ENCODE data around the gene AFMID. TPM values are rescaled to one million over a fixed set of nuclear protein-coding genes. Genes with fewer than 3 reads are reported as not detected.

Gene AFMID
- total RNA-seq, 1 experiment from 2014 or later, result 45.1 TPM

DNA sequence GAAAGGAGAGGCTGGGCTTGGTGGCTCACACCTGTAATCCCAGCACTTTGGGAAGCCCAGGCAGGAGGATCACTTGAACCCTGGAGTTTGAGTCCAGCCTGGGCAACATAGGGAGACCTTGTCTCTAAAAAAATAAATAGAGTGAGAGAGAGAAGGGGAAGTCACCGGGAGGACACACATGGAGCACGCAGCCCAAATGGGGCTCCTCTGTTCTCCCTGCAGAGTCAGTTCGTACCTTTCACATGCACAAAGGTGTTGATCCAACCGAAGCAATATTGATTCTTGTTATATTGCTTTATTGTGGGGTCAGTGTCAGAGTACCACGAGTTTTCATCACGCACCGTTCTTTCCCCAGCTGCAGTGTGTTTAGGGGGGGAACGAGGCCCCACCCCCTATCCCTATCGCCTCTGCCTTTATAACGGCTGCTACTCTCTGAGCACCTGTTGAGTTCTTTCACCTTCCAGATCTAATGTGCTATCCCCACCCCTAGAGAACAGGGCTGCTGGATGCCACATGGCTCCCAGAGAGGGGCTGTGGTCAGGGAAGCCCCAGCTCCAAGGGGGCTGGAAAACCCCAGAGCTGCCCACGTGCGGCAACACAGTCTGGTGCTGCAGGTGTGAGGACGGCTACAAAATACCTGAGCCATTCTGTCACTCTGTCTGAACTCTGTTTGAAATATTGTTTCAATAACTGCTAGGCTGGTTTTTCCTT lies 43.2 kb downstream of the AFMID start:
- Mint-ChIP-seq H3K9me3 (no peaks in the 10 kb centered on the region), H3K4me1 (peaks cover 4% of the 10 kb centered on the region; the same call in 1 of the 2 replicates), H3K36me3 (no peaks in the 10 kb centered on the region), H3K4me3 (peak overlapping the region; percentile 66), H3K27ac (no peak overlapping the region), H3K27me3 (ENCODE audit: low read depth) (peaks cover 32% of the 10 kb centered on the region)
- DNase-seq (ENCODE audit: low spot score) (no peak), ATAC-seq (no peak)
- ChIA-PET POLR2A (no interaction called here), CTCF (interaction anchor here (0.7 kb wide), 1 partner anchor 32 kb away, joined by 3 read pairs; no protein-coding TSS in a partner anchor)
- no peak for TF ChIP-seq SMAD3 (CRISPR knock-in tag; IDR thresholded peaks at IDR 0.05; ENCODE audit: borderline replicate concordance)
- no peak for TF ChIP-seq FOXP4 (CRISPR knock-in tag; IDR thresholded peaks at IDR 0.05)
- no peak for TF ChIP-seq ZSCAN18 (CRISPR knock-in tag; IDR thresholded peaks at IDR 0.05)
- TF ChIP-seq PREB (CRISPR knock-in tag; IDR thresholded peaks at IDR 0.05; ENCODE audit: borderline replicate concordance), result no peak
- no peak for TF ChIP-seq ZNF671 (CRISPR knock-in tag; IDR thresholded peaks at IDR 0.05)
- no peak for TF ChIP-seq ZNF317 (CRISPR knock-in tag; IDR thresholded peaks at IDR 0.05; ENCODE audit: borderline replicate concordance, low read depth)
- TF ChIP-seq TP53 (CRISPR knock-in tag; IDR thresholded peaks at IDR 0.05), result no peak
- TF ChIP-seq RORB (CRISPR knock-in tag; IDR thresholded peaks at IDR 0.05), result no peak

DNA sequence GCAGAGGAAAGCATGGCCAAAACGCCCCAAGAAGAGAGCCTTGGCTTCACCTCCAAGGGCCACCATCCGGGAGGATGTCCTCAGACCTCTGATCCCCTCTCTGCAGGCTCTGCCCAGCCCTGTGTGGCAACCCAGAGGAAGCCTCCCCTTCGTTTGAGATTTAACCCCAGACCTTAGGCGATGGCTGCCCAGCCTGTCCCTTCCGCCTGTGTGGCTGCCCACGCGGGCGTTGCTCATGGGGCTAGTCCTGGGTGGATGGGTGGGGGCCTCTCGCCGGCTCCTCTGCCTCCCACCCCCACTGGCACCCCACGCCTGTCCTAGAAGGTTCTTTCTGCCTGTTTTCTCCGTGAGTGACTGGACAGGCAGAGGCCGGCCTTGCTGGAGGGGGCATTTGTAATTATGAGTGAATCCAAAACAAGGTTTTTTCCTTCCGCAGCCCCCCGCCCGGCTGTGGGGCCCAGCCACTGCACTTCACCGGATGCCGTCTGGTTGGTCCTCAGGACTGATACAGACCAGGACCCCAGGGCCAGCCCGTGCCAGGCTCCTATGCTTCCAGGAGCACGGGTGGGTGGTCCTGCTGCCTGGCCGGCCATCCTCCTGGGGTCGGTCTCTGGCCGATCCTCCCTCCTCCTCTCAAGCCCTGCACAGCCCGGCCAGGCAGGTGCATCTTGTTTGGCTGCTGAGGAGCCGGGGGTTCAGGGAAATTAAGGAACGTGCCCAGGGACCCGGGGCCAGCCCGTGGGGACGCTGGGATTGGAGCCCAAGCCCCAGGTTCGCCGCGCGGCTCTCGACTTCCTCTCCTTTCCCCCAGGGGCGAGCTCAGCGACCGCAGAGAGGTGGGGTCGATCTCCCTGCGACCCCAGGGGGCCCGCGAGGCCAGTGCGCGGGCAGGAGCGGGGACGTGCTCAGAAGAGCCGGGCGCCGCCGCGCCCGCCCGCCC lies 44.1 kb downstream of the AFMID start, which contains the start of gene TMEM235:
Gene TMEM235, plus strand, starts transcription at position 636 of the 940 bp plus-strand sequence. CDS start 393 bp downstream, outside the sequence.
- ChIA-PET CTCF (interaction anchor here (1.2 to 1.5 kb wide), 4 partner anchors 17 to 146 kb away, joined by 3 to 22 read pairs (median 5); no protein-coding TSS in a partner anchor), POLR2A (no interaction called here)
- Mint-ChIP-seq H3K27ac (no peak within 1 kb of the TSS), H3K27me3 (ENCODE audit: low read depth) (peaks cover 32% of the 10 kb centered on the region), H3K9me3 (no peaks in the 10 kb centered on the region), H3K4me1 (peaks cover 4% of the 10 kb centered on the region; the same call in 1 of the 2 replicates), H3K4me3 (peak within 1 kb of the TSS; percentile 70), H3K36me3 (no peaks in the 10 kb centered on the region)
- TF ChIP-seq JUN (CRISPR knock-in tag; IDR thresholded peaks at IDR 0.05) (no peak), CREB1 (CRISPR knock-in tag; IDR thresholded peaks at IDR 0.05) (no peak), ZBTB21 (CRISPR knock-in tag; IDR thresholded peaks at IDR 0.05; ENCODE audit: borderline replicate concordance) (peak; percentile 51; the same call in 1 of the 2 replicates)
- DNase-seq (ENCODE audit: low spot score) (no peak), ATAC-seq (peak; percentile 15)

DNA sequence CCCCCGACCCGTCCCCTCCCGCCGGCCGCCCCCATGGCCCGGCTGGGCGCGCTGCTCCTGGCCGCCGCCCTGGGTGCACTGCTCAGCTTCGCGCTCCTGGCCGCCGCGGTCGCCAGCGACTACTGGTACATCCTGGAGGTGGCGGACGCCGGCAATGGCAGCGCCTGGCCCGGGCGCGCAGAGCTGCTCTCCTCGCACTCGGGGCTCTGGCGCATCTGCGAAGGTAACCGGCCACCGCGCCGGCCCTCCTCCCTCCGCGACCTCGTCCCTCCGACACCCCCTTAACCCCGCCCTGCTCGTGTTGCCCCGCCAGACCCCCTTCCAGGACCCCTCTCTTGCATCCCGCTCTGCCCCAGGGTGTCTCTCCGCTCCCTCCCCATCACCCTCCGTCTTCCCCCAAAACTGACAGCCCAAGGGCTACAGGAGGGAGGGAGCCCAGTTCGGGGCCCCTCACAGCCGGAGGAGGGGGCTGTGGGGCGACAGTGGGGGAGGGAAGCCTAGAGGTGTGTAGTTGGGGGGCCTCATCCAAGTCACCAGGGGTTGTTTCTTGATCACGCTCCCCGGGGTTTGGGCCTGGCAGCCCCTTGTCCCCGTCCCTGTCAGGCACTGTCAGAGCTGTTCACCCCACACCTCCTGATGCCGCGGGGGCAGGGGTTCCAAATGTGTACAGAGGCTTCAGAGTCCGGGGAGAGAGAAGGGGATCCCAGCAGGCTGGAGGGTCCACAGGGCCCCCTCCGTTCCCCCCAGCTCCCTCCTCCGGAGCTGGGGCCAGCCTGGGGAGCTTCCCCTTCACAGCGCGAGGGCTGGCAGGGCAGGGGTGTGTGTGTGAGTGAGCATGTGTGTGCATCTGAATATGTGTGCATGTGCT lies 45.1 kb downstream of the AFMID start:
- H3K4me1 Mint-ChIP-seq, result peaks cover 4% of the 10 kb centered on the region; the same call in 1 of the 2 replicates
- DNase-seq (ENCODE audit: low spot score) (peak; percentile 68), ATAC-seq (peak; percentile 74)
- H3K36me3 Mint-ChIP-seq, result no peaks in the 10 kb centered on the region
- H3K9me3 Mint-ChIP-seq, result no peaks in the 10 kb centered on the region
- POLR2A ChIA-PET, result no interaction called here
- peak overlapping the region; percentile 70 for H3K4me3 Mint-ChIP-seq
- H3K27me3 Mint-ChIP-seq (ENCODE audit: low read depth), result peaks cover 32% of the 10 kb centered on the region
- H3K27ac Mint-ChIP-seq, result no peak overlapping the region
- CTCF ChIA-PET, result interaction anchor here (1.2 to 1.5 kb wide), 4 partner anchors 16 to 147 kb away, joined by 3 to 22 read pairs (median 5); no protein-coding TSS in a partner anchor
- TF ChIP-seq ATF1 (CRISPR knock-in tag; IDR thresholded peaks at IDR 0.05), result no peak
- TF ChIP-seq ESRRA (CRISPR knock-in tag; IDR thresholded peaks at IDR 0.05; ENCODE audit: borderline replicate concordance), result no peak
- no peak for TF ChIP-seq PREB (CRISPR knock-in tag; IDR thresholded peaks at IDR 0.05; ENCODE audit: borderline replicate concordance)
- no peak for TF ChIP-seq FOXK1 (CRISPR knock-in tag; IDR thresholded peaks at IDR 0.05)
- TF ChIP-seq, protein P1, sequence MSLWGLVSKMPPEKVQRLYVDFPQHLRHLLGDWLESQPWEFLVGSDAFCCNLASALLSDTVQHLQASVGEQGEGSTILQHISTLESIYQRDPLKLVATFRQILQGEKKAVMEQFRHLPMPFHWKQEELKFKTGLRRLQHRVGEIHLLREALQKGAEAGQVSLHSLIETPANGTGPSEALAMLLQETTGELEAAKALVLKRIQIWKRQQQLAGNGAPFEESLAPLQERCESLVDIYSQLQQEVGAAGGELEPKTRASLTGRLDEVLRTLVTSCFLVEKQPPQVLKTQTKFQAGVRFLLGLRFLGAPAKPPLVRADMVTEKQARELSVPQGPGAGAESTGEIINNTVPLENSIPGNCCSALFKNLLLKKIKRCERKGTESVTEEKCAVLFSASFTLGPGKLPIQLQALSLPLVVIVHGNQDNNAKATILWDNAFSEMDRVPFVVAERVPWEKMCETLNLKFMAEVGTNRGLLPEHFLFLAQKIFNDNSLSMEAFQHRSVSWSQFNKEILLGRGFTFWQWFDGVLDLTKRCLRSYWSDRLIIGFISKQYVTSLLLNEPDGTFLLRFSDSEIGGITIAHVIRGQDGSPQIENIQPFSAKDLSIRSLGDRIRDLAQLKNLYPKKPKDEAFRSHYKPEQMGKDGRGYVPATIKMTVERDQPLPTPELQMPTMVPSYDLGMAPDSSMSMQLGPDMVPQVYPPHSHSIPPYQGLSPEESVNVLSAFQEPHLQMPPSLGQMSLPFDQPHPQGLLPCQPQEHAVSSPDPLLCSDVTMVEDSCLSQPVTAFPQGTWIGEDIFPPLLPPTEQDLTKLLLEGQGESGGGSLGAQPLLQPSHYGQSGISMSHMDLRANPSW (CRISPR knock-in tag; conservative IDR thresholded peaks at IDR 0.05; ENCODE audit: low read depth), result no peak
- no peak for TF ChIP-seq ZNF121 (CRISPR knock-in tag; IDR thresholded peaks at IDR 0.05)
- no peak for TF ChIP-seq ZBTB43 (CRISPR knock-in tag; IDR thresholded peaks at IDR 0.05)
